OCI-LY1 (cell line): Measurements from ENCODE around the gene DCC.

Experiments
- H2AFZ ChIP-seq: fragments of 200-600 bp; sonication (generic), shearing (Covaris generic); 2 replicates; pipeline ENCODE4 v1.6.0; 2014; ENCODE audit warnings: antibody characterized with exemption, mild to moderate bottlenecking, low read length
- H3F3A ChIP-seq: fragments of 200-600 bp; sonication (generic), shearing (Covaris generic); 2 replicates; pipeline ENCODE4 v1.6.0; 2014; ENCODE audit warnings: mild to moderate bottlenecking, antibody characterized with exemption, low read length, moderate library complexity; ENCODE audit not compliant: insufficient read depth
- H3K27ac ChIP-seq: fragments of 200-600 bp; sonication (generic); 2 replicates; pipeline ENCODE4 v1.5.1; 2014; ENCODE audit warnings: low read length, mixed run types, mild to moderate bottlenecking, low read depth; ENCODE audit not compliant: poor library complexity, severe bottlenecking
- H3K27me3 ChIP-seq: fragments of 200-600 bp; sonication (generic); 2 replicates; pipeline ENCODE4 v1.6.0; 2014; ENCODE audit warnings: antibody characterized with exemption, mild to moderate bottlenecking, low read length, moderate library complexity; ENCODE audit not compliant: insufficient read depth
- H3K36me3 ChIP-seq: fragments of 200-600 bp; sonication (generic); 2 replicates; pipeline ENCODE4 v1.6.1; 2014; ENCODE audit warnings: mild to moderate bottlenecking, antibody characterized with exemption, low read length, moderate library complexity, mixed read lengths; ENCODE audit not compliant: insufficient read depth
- H3K4me1 ChIP-seq: fragments of 200-600 bp; sonication (generic); 2 replicates; pipeline ENCODE4 v1.5.1; 2014; ENCODE audit warnings: mild to moderate bottlenecking, low read length, moderate library complexity; ENCODE audit not compliant: insufficient read depth, severe bottlenecking
- H3K4me2 ChIP-seq: fragments of 200-600 bp; sonication (generic), shearing (Covaris generic); 2 replicates; pipeline ENCODE4 v1.6.1; 2014; ENCODE audit warnings: low read length
- H3K4me3 ChIP-seq: fragments of 200-600 bp; sonication (generic); 2 replicates; pipeline ENCODE4 v1.5.1; 2014; ENCODE audit warnings: low read length, low read depth, mild to moderate bottlenecking, mixed read lengths; ENCODE audit not compliant: poor library complexity, severe bottlenecking
- H3K79me2 ChIP-seq: fragments of 200-600 bp; shearing (Covaris generic); 2 replicates; pipeline ENCODE4 v1.6.1; 2016; ENCODE audit warnings: mixed run types, low read length, mixed read lengths; ENCODE audit not compliant: insufficient read depth
- H3K9ac ChIP-seq: fragments of 200-600 bp; sonication (generic), shearing (Covaris generic); 2 replicates; pipeline ENCODE4 v1.6.1; 2014; ENCODE audit warnings: mild to moderate bottlenecking, low read length, mixed read lengths
- H3K9me2 ChIP-seq: fragments of 200-600 bp; sonication (generic), shearing (Covaris generic); 2 replicates; pipeline ENCODE4 v1.6.1; 2014; ENCODE audit warnings: low read depth, mild to moderate bottlenecking, low read length, mixed read lengths
- H3K9me3 ChIP-seq: fragments of 200-600 bp; shearing (Covaris generic); 2 replicates; pipeline ENCODE4 v1.6.1; 2014; ENCODE audit warnings: low read length, mixed read lengths
- H4K20me1 ChIP-seq: fragments of 200-600 bp; sonication (generic), shearing (Covaris generic); 2 replicates; pipeline ENCODE4 v1.6.0; 2016; ENCODE audit warnings: mild to moderate bottlenecking, low read length; ENCODE audit not compliant: insufficient read depth
- CTCF ChIP-seq: fragments of 200-600 bp; sonication (generic), shearing (Covaris generic); IDR thresholded peaks from 2 replicates; pipeline ENCODE4 v1.5.1; 2017; ENCODE audit warnings: mild to moderate bottlenecking, antibody characterized with exemption, low read length, moderate library complexity, mixed read lengths
- EZH2 ChIP-seq: fragments of 200-600 bp; sonication (generic), shearing (Covaris generic); IDR thresholded peaks from 2 replicates; pipeline ENCODE4 v1.8.0; 2017; ENCODE audit warnings: borderline replicate concordance, mixed run types, mild to moderate bottlenecking, antibody characterized with exemption, low read length, moderate library complexity, mixed read lengths

The DCC gene

GRCh38 chr18:52615943-52616342, 275.9 kb downstream of the DCC start:
- no peak overlapping the region for H3K4me2 ChIP-seq
- H3K4me3 ChIP-seq, result no peak overlapping the region
- no peaks in the 10 kb centered on the region for H3K9me2 ChIP-seq
- H3K9me3 ChIP-seq, result no peaks in the 10 kb centered on the region
- H2AFZ ChIP-seq, result no peak overlapping the region
- H3K79me2 ChIP-seq, result no peaks in the 10 kb centered on the region
- TF ChIP-seq EZH2 (no peak), CTCF (no peak)
- no peak overlapping the region for H3K27ac ChIP-seq
- no peaks in the 10 kb centered on the region for H3K36me3 ChIP-seq
- H3K27me3 ChIP-seq, result no peaks in the 10 kb centered on the region
- H3K4me1 ChIP-seq, result no peaks in the 10 kb centered on the region
- 0 out of 2 replicates have a peak, but pooled peaks cover 4% of the 10 kb centered on the region for H3F3A ChIP-seq
- no peaks in the 10 kb centered on the region for H4K20me1 ChIP-seq
- no peak overlapping the region for H3K9ac ChIP-seq

- no peak overlapping the region for H3K27ac ChIP-seq
- H2AFZ ChIP-seq, result no peak overlapping the region
- no peaks in the 10 kb centered on the region for H3K79me2 ChIP-seq
Measured at GRCh38 chr18:52617931-52618330, 277.9 kb downstream of the DCC start.

GRCh38 chr18:52620926-52621439, 281.0 kb downstream of the DCC start:
- H4K20me1 ChIP-seq, result no peaks in the 10 kb centered on the region
- H3K9ac ChIP-seq, result no peak overlapping the region
- no peaks in the 10 kb centered on the region for H3K27me3 ChIP-seq
- no peaks in the 10 kb centered on the region for H3K36me3 ChIP-seq
- H3K9me3 ChIP-seq, result no peaks in the 10 kb centered on the region
- H3K9me2 ChIP-seq, result no peaks in the 10 kb centered on the region
- no peak overlapping the region for H3K4me2 ChIP-seq
- H3K79me2 ChIP-seq, result no peaks in the 10 kb centered on the region
- H3F3A ChIP-seq, result no peaks in the 10 kb centered on the region
- no peak overlapping the region for H2AFZ ChIP-seq
- no peaks in the 10 kb centered on the region for H3K4me1 ChIP-seq
- TF ChIP-seq EZH2 (no peak), CTCF (no peak)
- no peak overlapping the region for H3K27ac ChIP-seq
- no peak overlapping the region for H3K4me3 ChIP-seq

More at GRCh38 chr18:52617931-52618330, 277.9 kb downstream of the DCC start:
- H3K9me2 ChIP-seq, result no peaks in the 10 kb centered on the region
- H4K20me1 ChIP-seq, result no peaks in the 10 kb centered on the region
- no peak overlapping the region for H3K9ac ChIP-seq
- H3K27me3 ChIP-seq, result no peaks in the 10 kb centered on the region
- H3K36me3 ChIP-seq, result no peaks in the 10 kb centered on the region
- TF ChIP-seq EZH2 (no peak), CTCF (no peak)
- H3K4me1 ChIP-seq, result no peaks in the 10 kb centered on the region
- no peaks in the 10 kb centered on the region for H3F3A ChIP-seq
- no peak overlapping the region for H3K4me2 ChIP-seq
- no peaks in the 10 kb centered on the region for H3K9me3 ChIP-seq
- no peak overlapping the region for H3K4me3 ChIP-seq
